ENCODE results near the gene NHLH1.

NHLH1 gene

DNA sequence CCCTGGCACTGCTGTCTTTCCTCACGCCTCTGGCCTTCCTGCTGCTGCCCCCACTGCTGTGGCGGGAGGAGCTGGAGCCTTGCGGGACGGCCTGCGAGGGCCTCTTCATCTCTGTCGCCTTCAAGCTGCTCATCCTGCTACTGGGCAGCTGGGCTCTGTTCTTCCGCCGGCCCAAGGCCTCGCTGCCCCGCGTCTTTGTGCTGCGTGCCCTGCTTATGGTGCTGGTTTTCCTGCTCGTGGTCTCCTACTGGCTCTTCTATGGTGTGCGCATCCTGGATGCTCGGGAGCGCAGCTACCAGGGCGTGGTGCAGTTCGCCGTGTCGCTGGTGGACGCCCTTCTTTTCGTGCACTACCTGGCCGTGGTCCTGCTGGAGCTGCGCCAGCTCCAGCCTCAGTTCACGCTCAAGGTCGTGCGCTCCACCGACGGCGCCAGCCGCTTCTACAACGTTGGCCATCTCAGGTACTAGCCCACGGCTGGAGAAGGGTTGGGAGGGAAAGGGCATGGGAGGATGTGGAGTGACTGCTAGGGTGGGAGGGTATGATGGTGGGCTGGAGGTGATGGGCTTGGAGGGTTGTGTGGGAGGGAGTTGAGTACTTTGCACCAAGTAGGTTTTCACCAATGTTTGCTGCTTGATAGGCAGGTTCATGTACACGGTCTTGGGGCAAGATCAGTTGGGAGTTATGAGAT, 52.4 kb downstream of the NHLH1 start:
- H3K9me3 ChIP-seq (ENCODE audit: severe bottlenecking): no peaks in the 10 kb centered on the region
- H3K4me1 ChIP-seq (ENCODE audit: insufficient read depth, poor library complexity, severe bottlenecking): peaks cover 8% of the 10 kb centered on the region
- TF ChIP-seq, protein P1, sequence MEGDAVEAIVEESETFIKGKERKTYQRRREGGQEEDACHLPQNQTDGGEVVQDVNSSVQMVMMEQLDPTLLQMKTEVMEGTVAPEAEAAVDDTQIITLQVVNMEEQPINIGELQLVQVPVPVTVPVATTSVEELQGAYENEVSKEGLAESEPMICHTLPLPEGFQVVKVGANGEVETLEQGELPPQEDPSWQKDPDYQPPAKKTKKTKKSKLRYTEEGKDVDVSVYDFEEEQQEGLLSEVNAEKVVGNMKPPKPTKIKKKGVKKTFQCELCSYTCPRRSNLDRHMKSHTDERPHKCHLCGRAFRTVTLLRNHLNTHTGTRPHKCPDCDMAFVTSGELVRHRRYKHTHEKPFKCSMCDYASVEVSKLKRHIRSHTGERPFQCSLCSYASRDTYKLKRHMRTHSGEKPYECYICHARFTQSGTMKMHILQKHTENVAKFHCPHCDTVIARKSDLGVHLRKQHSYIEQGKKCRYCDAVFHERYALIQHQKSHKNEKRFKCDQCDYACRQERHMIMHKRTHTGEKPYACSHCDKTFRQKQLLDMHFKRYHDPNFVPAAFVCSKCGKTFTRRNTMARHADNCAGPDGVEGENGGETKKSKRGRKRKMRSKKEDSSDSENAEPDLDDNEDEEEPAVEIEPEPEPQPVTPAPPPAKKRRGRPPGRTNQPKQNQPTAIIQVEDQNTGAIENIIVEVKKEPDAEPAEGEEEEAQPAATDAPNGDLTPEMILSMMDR (IDR thresholded peaks at IDR 0.05; ENCODE audit: poor library complexity, severe bottlenecking): no peak
- no peak overlapping the region for H3K27ac ChIP-seq (ENCODE audit: poor library complexity, severe bottlenecking)
- no peak overlapping the region for H3K4me3 ChIP-seq (ENCODE audit: severe bottlenecking)
- ATAC-seq (ENCODE audit: low read depth) (no peak), DNase-seq (ENCODE audit: low spot score) (no peak)
- H3K36me3 ChIP-seq (ENCODE audit: low read depth): peaks cover 5% of the 10 kb centered on the region; the same call in 1 of the 2 replicates
- H3K27me3 ChIP-seq (ENCODE audit: insufficient read depth, poor library complexity, severe bottlenecking): no peaks in the 10 kb centered on the region

DNA sequence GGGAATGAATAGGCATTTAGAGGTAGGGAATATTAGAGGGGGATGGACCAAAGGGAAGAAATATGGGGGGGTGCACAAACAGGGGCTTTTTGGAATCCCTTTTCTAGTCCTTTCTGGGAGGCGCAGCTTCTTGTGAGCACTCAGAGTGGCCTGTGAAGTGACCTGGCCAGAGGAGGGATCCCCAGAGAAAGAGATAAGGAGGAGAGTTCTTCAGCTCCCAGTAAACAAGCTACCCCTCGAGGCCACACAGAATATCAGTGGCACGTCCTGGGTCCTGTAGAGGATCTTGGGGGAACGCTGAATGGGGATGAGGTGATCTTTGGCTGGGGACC, 52.9 kb downstream of the NHLH1 start:
- H3K4me3 ChIP-seq (ENCODE audit: severe bottlenecking): no peak overlapping the region
- H3K27me3 ChIP-seq (ENCODE audit: insufficient read depth, poor library complexity, severe bottlenecking): no peaks in the 10 kb centered on the region
- no peaks in the 10 kb centered on the region for H3K9me3 ChIP-seq (ENCODE audit: severe bottlenecking)
- H3K27ac ChIP-seq (ENCODE audit: poor library complexity, severe bottlenecking): no peak overlapping the region
- H3K36me3 ChIP-seq (ENCODE audit: low read depth): peaks cover 6% of the 10 kb centered on the region; the same call in 1 of the 2 replicates
- TF ChIP-seq, protein P1 (IDR thresholded peaks at IDR 0.05; ENCODE audit: poor library complexity, severe bottlenecking): no peak
- DNase-seq (ENCODE audit: low spot score) (no peak), ATAC-seq (ENCODE audit: low read depth) (no peak)
- H3K4me1 ChIP-seq (ENCODE audit: insufficient read depth, poor library complexity, severe bottlenecking): peaks cover 5% of the 10 kb centered on the region

DNA sequence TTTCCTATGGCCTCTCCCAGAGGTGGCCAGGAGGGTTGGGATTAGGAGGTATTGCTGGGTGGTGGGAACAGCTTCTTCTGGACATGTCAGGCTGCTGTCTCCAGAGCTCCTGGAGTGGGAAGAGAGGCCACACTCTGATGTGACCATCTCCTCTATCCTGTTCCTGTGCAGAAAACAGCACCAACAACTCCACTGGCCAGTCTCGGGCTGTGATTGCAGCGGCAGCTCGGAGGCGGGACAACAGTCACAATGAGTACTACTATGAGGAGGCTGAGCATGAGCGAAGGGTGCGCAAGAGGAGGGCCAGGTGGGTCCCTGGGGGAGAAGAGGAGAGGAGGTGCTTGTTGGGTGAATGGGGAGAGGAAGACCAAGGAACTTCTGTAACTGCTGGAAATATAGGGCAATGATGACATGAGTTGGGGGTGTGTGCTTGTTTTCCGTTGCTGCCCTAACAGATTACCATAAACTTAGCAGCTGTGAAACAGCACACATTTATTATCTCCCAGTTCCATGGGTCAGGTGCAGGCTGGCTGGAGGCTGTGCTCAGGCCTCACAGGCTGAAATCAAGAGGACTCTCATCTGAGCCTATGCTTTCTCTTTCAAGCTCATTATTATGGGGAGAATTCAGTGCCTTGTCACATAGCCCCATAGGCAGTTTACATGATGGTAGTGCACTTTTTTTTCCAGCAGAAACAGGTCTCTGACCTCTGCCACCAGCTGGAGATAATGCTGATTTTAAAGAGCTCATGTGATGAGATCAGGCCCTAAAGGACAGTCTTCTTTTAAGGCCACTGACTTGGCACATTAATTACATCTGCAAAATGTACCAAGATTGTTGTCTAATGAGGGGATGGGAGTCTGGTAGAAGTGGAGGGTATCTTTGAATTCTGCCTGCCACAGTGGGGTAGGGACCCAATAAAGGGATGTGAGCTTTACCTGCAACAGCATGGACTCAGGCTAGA, 54.3 kb downstream of the NHLH1 start:
- no peak overlapping the region for H3K27ac ChIP-seq (ENCODE audit: poor library complexity, severe bottlenecking)
- H3K4me1 ChIP-seq (ENCODE audit: insufficient read depth, poor library complexity, severe bottlenecking): no peaks in the 10 kb centered on the region
- H3K36me3 ChIP-seq (ENCODE audit: low read depth): peaks cover 3% of the 10 kb centered on the region; the same call in 1 of the 2 replicates
- TF ChIP-seq, protein P1 (IDR thresholded peaks at IDR 0.05; ENCODE audit: poor library complexity, severe bottlenecking): no peak
- ATAC-seq (ENCODE audit: low read depth) (no peak), DNase-seq (ENCODE audit: low spot score) (no peak)
- no peaks in the 10 kb centered on the region for H3K27me3 ChIP-seq (ENCODE audit: insufficient read depth, poor library complexity, severe bottlenecking)
- no peak overlapping the region for H3K4me3 ChIP-seq (ENCODE audit: severe bottlenecking)
- H3K9me3 ChIP-seq (ENCODE audit: severe bottlenecking): no peaks in the 10 kb centered on the region

DNA sequence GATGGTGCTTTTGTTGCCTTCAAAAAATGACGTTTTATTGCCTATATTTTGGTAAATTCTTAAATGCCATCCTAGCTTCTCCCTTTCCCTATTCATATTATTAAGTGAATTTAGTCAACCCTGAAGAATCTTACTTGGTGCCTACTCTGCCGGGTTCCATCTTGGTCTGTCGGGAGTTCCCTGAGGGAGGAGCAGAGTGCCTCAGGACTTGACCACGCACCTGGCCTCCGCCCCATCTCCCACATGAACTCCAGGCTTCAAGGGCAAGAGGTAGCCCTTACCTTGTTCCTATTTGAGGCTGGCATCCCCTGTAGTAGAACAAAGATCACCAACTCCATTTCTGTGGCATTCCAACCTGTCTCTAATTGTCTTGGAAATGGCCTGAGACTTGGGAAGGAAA, 55.0 kb downstream of the NHLH1 start:
- H3K9me3 ChIP-seq (ENCODE audit: severe bottlenecking): no peaks in the 10 kb centered on the region
- no peaks in the 10 kb centered on the region for H3K27me3 ChIP-seq (ENCODE audit: insufficient read depth, poor library complexity, severe bottlenecking)
- H3K36me3 ChIP-seq (ENCODE audit: low read depth): 0 out of 2 replicates have a peak, but pooled peaks cover 3% of the 10 kb centered on the region
- no peak for DNase-seq (ENCODE audit: low spot score)
- TF ChIP-seq, protein P1 (IDR thresholded peaks at IDR 0.05; ENCODE audit: poor library complexity, severe bottlenecking): no peak
- ATAC-seq (ENCODE audit: low read depth): no peak
- no peaks in the 10 kb centered on the region for H3K4me1 ChIP-seq (ENCODE audit: insufficient read depth, poor library complexity, severe bottlenecking)
- no peak overlapping the region for H3K4me3 ChIP-seq (ENCODE audit: severe bottlenecking)
- H3K27ac ChIP-seq (ENCODE audit: poor library complexity, severe bottlenecking): no peak overlapping the region
